ENCODE measurements around the gene APOO.

APOO gene

DNA sequence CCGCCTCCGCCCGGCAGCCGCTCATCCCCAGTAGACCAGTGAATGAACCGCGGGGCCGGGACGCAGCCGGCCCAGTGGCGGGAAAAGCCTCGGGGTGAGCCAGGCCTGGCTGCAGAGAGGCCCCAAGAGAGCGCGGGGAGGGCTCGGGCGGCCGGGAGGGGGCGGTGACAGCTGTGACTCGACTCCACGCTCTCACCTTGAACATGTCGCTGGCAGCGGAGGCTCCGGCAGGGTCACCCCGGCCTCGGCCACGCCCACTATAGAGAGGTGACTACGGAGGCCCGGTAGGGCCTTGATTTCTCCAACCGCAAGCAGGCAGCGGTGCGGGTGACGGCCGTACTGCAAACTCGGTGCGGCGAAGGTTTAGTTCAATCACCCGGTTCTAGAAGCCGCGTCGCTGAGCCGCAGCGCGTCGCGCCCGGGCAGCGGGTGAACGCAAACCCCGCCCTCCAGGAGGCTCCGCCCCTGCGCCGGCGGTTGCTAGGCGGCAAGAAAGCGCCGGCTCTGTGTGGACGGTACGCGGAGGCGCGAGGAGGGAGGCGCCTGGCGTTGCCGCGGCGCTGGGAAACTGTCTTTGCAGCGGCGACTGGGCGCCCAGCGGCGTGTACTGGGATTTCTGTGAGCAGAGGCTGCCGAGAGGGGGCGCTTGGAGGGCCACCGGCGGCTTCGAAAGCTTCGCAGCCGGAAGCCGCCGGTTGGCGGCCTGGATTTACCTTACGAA is at the start of gene APOO, which contains the start of gene CXorf58:
TSS of gene APOO (minus strand) at position 441 of the 721 bp plus-strand sequence. CDS start at position 205, 236 bp downstream.
TSS of gene CXorf58 (plus strand) at position 509 of the 721 bp plus-strand sequence. CDS start 2,297 bp downstream, outside the sequence.
- peak; percentile 96 for DNase-seq

DNA sequence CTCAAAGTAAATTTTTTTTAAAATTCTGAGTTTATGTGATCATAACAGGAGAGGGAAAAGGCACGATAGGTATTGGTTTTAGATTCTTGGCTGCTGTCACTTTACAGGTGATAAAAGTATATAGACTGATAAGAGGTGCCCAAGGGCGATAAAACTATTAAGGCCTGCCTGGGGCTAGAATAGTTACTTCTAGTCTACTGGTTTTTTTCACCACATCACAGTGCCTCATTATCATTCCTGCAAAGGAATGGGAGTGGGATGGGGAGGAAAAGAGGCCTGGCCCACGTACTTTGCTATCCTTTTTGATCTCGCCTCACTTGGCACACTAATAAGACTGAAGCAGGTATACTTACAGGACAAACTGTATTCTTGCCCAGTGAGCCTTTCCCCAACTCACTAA is 46.7 kb upstream of the APOO start:
- no peak for DNase-seq

GRCh38 chrX:23953908-23954269 is 46.2 kb upstream of the APOO start:
- no peak for DNase-seq

DNA sequence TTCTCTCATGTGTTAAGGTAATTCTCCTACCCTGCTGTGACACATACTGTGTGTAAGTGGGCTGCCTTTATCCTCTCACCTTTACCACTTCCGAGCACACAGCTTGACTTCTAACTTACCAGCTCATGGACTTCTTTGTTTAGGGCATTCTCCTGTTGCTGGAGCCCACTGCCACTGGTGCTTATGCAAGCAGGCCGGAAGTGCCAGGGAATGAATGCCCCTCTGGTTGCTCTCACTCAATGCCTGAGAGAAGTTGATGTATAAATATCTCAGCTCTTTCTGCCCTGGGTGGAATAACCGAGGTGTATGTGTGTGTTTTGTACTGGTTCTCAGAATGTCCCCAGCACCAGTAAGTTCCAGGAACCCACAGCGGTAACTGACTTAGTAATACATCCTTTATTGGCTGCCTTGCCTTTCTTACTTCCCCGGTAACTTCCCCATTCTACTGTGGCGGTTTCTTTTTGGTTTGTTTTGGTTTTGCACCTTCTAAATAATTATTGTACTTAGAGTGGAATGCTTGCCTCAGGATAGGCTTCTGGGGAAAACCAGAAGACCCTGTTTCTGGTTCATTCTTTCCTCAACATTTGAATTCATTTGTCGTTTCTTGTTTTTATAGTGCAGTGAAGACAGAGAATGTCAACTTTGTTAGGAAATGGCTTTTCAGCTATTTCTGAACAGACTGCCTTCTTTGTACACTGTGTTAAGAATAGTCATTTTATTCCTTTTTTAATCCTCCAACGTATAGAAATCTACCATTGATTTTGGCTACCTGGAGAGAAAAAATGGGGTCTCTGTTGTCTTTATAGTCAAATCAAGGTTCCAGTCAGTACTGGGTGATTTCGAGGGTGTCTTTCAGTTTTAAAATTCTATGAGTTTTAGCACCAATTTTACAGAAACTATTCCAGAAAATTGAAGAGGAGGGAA is 45.5 kb upstream of the APOO start:
- peak; percentile 82 for DNase-seq

DNA sequence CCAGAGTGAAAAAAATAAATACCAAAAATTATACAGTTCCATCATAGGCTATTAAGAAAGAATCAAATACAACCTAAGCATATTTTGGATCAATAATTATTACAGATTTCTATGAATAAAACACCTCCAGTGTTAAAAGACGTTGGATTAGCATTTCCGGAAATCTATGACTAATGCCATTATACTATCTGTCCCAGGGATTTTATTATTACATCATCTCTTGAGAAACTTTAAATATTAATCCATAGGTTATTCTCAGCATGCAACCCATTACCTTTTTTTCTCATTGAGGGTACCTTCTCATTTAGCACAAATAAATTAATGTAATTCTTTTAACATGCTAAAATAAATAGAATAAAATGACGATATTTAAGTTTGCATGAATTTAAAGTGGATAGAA is 44.7 kb upstream of the APOO start:
- DNase-seq, result no peak

DNA sequence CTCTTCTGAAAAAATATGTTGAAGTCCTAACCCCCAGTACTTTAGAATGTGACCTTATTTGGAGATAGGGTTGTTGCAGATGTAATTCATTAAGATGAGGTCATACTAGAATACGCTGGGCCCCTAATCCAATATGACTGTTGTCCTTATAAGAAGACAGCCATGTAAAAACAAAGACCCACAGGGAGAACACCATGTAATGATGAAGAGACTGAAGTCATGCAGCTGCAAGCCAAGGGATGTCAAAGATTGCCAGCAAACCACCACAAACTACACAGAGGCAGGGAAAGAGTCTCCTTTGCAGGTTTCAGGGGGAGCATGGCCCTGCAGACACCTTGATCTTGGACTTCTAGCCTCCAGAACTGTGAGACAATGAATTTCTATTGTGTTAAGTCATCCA is 37.5 kb upstream of the APOO start:
- DNase-seq, result no peak

DNA sequence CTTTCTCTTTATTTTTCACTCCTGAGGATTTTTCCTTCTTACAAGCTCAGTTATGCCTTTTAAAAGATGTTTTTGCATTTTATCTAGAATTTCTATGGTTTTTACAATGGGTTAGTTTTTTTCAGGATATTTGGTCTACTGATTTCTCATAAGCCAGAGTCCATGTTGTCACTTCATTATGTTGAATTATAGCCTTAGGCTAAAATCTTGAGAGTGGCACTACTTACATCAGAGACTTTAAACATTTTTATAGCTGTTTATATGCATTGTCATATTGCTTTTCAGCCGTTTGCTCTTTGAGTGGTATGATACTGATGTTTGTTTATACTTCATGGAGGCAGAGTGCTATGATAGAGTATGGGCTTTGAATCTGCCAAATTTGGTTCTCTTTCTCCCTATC is 36.5 kb upstream of the APOO start:
- DNase-seq, result peak; percentile 19

DNA sequence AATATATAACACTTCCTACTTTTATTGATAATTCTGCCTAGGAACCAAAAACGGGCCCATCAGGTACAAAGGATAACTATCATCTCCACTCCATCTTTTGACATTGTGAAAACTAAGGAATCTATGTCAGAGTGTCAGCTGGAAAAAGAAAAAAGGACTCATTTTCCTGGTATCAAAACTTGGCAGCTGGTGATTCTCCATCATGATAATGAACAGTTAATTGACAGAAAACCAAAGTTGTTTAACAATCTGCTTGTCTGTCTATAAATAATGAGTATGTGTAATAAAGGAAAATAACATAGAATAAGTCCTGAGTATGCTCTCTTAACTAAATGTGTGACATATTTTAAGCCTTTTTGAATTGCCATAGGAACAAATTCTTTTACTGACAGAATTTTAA is 31.5 kb upstream of the APOO start:
- DNase-seq, result no peak

GRCh38 chrX:23938690-23939089 is 31.0 kb upstream of the APOO start:
- no peak for DNase-seq

DNA sequence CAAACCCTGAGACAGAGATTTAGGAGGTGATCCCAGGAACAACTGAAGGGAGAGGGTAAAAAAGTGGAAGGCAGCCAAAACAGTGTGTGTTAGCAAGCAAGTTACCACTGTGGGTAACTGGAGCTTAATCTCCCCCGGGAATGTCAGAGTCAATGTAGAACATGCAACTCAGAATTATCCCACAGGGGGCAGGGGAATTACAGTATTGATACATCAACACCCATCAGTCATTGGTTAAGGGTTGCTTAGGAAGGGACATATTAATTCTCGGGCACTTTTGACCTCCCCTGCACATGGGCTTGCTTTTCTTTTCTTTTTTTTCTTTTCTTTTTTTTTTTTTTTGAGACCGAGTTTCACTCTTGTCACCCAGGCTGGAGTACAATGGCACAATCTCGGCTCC is 29.4 kb upstream of the APOO start:
- peak; percentile 72 for DNase-seq

GRCh38 chrX:23936180-23936579 is 28.4 kb upstream of the APOO start:
- no peak for DNase-seq

DNA sequence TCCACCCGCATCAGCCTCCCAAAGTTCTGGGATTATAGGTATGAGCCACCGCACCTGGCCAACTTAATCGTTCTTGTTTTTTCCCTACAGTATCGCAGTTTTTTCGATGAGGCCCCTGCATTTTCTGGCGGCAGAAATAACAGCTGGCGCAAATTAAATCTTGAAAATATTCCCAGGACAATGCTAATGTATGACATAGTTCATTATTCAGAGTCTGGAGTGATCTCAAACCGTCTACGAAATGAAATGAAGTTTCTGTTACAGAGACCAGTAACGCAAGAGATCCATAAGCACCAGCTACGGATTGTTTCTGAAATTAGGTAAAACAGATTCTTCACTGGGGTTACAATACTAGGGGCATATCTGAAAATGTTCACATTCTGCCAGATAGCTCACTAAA is 27.4 kb upstream of the APOO start:
- no peak for DNase-seq

- DNase-seq, result no peak
Measured at GRCh38 chrX:23932046-23932445, 24.3 kb upstream of the APOO start.

GRCh38 chrX:23930894-23931604 is 23.3 kb upstream of the APOO start:
- DNase-seq, result no peak

DNA sequence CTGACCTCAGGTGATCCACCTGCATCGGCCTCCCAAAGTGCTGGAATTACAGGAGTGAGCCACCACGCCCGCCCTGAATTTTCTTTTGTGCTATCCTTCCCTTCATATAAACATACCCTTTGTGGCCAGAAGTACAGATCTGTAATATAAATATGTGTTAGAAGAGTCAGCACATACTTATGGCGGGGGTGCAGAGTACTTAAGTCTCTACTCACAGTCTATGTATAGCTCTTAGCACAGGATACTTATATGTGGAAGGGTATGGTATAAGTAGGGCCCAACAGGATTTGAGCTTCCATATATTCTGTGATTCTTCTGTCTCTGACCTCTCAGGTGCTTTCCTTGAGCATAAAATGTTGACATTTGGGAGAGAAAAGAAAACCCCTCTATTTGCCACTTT is 18.3 kb upstream of the APOO start:
- DNase-seq, result no peak

DNA sequence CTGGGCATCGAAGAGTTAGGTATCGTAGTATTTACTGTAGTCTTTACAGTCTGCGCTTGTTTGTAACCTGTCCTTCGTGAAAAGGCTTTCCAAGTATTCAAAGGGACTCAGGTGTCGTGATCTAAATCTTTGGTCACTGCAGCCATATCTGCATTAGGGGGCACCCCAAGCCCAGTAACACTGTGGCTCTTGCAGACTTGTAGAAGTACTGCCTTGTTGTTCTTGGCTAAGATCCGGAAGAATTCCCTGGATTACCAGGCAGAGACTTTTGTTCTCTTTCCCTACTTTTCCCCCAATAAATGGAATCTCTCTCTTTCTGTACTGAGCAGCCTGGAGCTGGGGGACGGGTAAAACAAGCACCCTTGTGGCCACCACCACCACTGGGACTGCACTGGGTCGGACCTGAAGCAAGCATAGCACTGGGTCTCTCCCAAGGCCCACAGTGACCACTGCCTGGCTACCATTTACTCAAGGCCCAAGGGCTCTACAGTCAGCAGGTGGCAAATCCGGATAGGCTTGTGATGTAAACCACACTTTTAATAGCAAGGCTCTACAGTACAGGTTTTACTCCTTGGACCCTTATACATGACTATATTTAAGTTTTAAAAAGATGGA is 12.1 kb upstream of the APOO start:
- DNase-seq, result no peak

DNA sequence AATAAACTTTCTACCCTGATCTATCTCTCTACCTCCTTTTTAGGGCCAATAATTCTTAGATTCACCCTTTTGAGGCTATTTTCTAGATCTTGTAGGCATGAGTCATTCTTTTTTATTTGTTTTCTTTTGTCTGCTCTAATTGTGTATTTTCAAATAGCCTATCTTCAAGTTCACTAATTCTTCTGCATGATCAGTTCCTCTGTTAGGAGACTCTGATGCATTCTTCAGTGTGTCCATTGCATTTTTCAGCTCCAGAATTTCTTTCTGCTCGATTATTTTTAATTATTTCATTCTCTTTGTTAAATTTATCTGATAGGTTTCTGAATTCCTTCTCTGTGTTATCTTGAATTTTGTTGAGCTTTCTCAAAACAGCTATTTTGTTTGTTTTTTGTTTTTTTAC is 11.4 kb upstream of the APOO start:
- DNase-seq, result no peak

DNA sequence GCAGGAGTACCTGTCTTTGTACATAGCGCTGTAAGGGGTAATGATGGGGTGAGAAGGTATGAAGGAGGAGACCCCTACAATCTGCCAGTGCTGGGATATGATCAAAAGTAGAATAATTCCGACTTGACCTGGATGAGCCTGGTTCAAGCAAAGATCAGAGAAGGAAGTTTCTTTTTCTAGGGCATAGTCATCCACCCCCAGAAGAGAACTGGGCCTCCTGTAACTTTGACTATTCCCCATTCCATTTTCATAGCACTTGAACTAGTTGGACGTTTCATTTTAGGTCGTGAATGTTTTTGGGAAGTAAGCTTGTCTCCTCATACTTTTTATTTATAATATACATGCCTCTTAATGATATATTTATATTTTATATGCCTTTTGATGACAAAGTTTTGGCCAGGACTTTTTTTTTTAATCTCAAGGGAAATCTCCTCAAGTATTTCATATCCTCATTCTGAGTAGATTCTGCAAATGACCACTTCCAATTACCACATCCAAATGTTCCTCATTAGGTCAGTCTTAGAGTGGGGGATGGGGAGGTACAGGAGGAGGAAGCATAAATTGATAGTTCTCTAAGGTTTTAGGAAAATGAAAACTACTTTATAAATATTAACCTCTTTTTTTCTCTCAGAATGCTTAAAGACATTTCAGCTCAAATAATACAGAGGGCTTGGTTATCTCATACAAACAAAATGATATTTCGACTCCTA is 3.5 kb upstream of the APOO start:
- DNase-seq, result no peak

GRCh38 chrX:23908219-23909004 is 674 bp upstream of the APOO start:
- peak; percentile 23 for DNase-seq

- DNase-seq, result peak; percentile 53
Measured at GRCh38 chrX:23907111-23907497, 634 bp downstream of the APOO start.

GRCh38 chrX:23904096-23904495 is 3.6 kb downstream of the APOO start:
- DNase-seq, result no peak

GRCh38 chrX:23902419-23902818 is 5.3 kb downstream of the APOO start:
- peak; percentile 63 for DNase-seq

Measured in NCI-H69 (cell line).